Vagina (tissue), 2 donors: ENCODE results near the gene SIK2. TPM values are rescaled to one million over a fixed set of nuclear protein-coding genes. Genes with fewer than 3 reads are reported as not detected.
A peak's percentile ranks its signal among the peaks of the same experiment; 100 is the strongest.

Source experiments
- DNase-seq, 2 donors: peaks; one replicate each; pipeline ENCODE4 v3.0.0-alpha.2; 2017; ENCODE audit errors: extremely low spot score in 2 of 2
- H3K27ac ChIP-seq: fragments of 200-600 bp; sonication (generic); one replicate; pipeline ENCODE4 v1.5.1; 2019
- H3K27me3 ChIP-seq: fragments of 200-600 bp; sonication (generic); one replicate; pipeline ENCODE4 v1.5.1; 2019
- H3K36me3 ChIP-seq, 2 donors: fragments of 200-600 bp; sonication (generic); one replicate each; pipeline ENCODE4 v1.5.1; 2017 to 2019
- H3K4me1 ChIP-seq: fragments of 200-600 bp; sonication (generic); one replicate; pipeline ENCODE4 v1.5.1; 2019
- H3K4me3 ChIP-seq, 2 donors: fragments of 200-600 bp; sonication (generic); 1 replicate in 1 of 2; 2 replicates in 1 of 2; pipeline ENCODE4 v1.5.1; 2016 to 2019
- H3K9me3 ChIP-seq: fragments of 200-600 bp; sonication (generic); one replicate; pipeline ENCODE4 v1.5.1; 2019
- CTCF ChIP-seq, 3 experiments: fragments of 450-650 bp in 2 of 3; fragments of 200-600 bp in 1 of 3; sonication (generic) in 1 of 3; IDR thresholded peaks; one replicate each; pipeline ENCODE4 v1.5.1; 2017 to 2019; ENCODE audit warnings: antibody characterized with exemption in 3 of 3, mild to moderate bottlenecking in 2 of 3, moderate library complexity in 2 of 3
- POLR2A ChIP-seq, 2 donors: fragments of 450-650 bp; IDR thresholded peaks; one replicate each; pipeline ENCODE4 v1.6.1; 2017; ENCODE audit warnings: antibody characterized with exemption in 2 of 2, mild to moderate bottlenecking in 2 of 2, moderate library complexity in 2 of 2
- POLR2AphosphoS5 ChIP-seq, 2 donors: sonication (generic); formaldehyde crosslinking; IDR thresholded peaks; one replicate each; pipeline ENCODE4 v1.9.0; 2017; ENCODE audit warnings: antibody characterized with exemption in 2 of 2, mild to moderate bottlenecking in 2 of 2, low read depth in 1 of 2; ENCODE audit not compliant: insufficient read depth in 1 of 2
- intact Hi-C: fragments of 100-400 bp; cut with DNase I; formaldehyde crosslinking; loops from one replicate; pipeline ENCODE4 v1.15.1; 2023
- total RNA-seq: library from RNA; depleted of rRNA; stranded (reverse); fragments of >200 nt; gene quantifications from one replicate; pipeline ENCODE4 v1.2.3, GENCODE V29; 2016

SIK2 gene
- total RNA-seq, 1 donor from 2014 or later = 16.7 TPM

- Histone ChIP-seq H3K4me1 (no peaks in the 10 kb centered on the region), H3K27me3 (no peaks in the 10 kb centered on the region), H3K36me3 (no peaks in the 10 kb centered on the region), H3K27ac (no peak overlapping the region), H3K9me3 (no peaks in the 10 kb centered on the region), H3K4me3 (no peak overlapping the region)
- intact Hi-C loops = loop anchor here (5.0 kb wide), 1 partner anchor 67 kb away; no protein-coding TSS in a partner anchor
- no peak for DNase-seq
- no peak for TF ChIP-seq CTCF (IDR thresholded peaks at IDR 0.05)
- TF ChIP-seq POLR2AphosphoS5 (IDR thresholded peaks at IDR 0.05; ENCODE audit: insufficient read depth in 1 of 2, low read depth in 1 of 2) = no peak
- TF ChIP-seq POLR2A (IDR thresholded peaks at IDR 0.05) = no peak
Observed at GRCh38 chr11:111774955-111775710, 172.9 kb downstream of the SIK2 start.

DNA sequence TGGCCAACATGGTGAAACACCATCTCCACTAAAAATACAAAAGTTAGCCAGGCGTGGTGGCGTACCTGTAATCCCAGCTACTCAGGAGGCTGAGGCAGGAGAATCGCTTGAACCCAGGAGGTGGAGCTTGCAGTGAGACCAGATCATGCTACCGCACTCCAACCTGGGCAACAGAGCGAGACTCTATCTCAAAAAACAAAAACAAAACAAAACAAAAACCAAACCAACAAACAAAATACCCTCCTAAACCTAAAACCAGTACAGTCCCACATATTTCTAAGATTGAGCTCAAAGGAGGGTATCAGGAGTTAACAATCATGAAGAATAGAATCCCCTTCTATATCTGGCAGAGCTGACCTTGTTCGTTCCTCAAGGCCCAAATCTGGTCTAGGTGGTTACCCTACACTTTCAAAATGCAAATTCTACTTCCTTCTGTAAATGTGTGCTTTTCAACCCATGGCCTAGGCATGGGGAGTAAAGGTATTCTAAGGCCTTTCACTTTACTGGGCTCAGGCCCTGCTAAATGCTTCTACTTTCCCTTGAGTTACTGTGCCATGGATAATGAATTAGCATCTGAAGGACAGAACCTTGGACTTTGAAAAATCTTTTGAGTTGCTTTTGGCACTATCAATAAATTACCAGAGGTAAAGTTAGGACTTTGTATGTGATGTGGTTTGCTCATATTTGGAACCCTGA lies 174.3 kb downstream of the SIK2 start:
- Histone ChIP-seq H3K4me1 (no peaks in the 10 kb centered on the region), H3K27ac (no peak overlapping the region), H3K36me3 (no peaks in the 10 kb centered on the region), H3K9me3 (no peaks in the 10 kb centered on the region), H3K27me3 (no peaks in the 10 kb centered on the region), H3K4me3 (no peak overlapping the region)
- intact Hi-C loops = loop anchor here (2.0 to 5.0 kb wide), 2 partner anchors 66 to 180 kb away; no protein-coding TSS in a partner anchor
- no peak for DNase-seq
- no peak for TF ChIP-seq POLR2AphosphoS5 (IDR thresholded peaks at IDR 0.05; ENCODE audit: insufficient read depth in 1 of 2, low read depth in 1 of 2)
- no peak for TF ChIP-seq POLR2A (IDR thresholded peaks at IDR 0.05)
- TF ChIP-seq CTCF (IDR thresholded peaks at IDR 0.05) = no peak

DNA sequence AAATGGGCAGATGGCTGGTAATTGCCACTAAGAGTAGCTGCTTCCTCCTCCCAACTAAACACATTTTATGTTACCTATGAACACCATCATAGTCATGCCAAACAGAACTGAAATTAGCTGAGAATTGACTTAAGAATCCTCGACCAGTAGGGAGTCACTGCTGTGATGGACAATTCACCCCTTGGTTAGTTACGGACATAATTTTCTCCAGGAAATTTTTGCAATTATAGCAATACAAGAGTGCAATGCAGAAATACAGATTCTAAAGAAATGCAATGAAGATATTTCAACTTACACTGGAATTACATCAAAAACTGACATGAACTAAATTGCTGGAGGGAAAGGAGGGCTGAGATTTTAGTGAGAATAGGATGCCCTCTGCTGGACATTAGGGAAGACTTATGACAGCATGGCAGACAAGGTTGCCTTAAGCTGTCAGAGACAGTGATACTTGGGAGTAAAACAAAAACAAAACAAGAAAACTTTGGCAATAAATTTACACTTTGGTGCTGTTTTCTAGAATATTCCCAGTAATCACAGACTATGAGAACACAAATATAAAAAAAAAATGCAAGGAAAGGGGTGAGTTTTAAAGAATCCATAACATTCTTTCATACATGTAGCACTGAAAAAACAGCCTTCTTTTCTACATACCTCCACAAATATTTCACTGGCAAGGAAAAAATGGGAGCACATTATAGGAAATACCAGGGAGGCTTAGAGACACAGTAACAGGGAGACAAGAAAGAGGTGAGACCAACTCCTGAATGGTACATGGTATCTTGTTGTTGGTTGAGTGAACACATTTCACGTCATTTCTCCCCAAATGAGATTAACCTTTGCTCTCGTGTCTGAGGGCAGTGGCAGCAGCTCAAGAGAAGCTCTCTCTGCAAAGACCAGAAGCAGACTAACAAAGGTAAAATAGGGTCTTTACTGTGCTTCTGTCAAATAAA lies 175.1 kb downstream of the SIK2 start:
- H3K27ac ChIP-seq = no peak overlapping the region
- no peak for TF ChIP-seq POLR2A (IDR thresholded peaks at IDR 0.05)
- peak in 1 of 2 donors; percentile 71 for TF ChIP-seq POLR2AphosphoS5 (IDR thresholded peaks at IDR 0.05; ENCODE audit: insufficient read depth in 1 of 2, low read depth in 1 of 2)
- peak; percentile 51 to 90 (median 84) for TF ChIP-seq CTCF (IDR thresholded peaks at IDR 0.05)
- H3K4me1 ChIP-seq = no peaks in the 10 kb centered on the region
- H3K36me3 ChIP-seq = no peaks in the 10 kb centered on the region
- no peaks in the 10 kb centered on the region for H3K27me3 ChIP-seq
- intact Hi-C loops = loop anchor here (2.0 to 5.0 kb wide), 2 partner anchors 65 to 181 kb away; no protein-coding TSS in a partner anchor
- H3K9me3 ChIP-seq = no peaks in the 10 kb centered on the region
- DNase-seq = no peak
- no peak overlapping the region for H3K4me3 ChIP-seq

- Histone ChIP-seq H3K27ac (no peak overlapping the region), H3K4me3 (no peak overlapping the region), H3K27me3 (no peaks in the 10 kb centered on the region), H3K4me1 (no peaks in the 10 kb centered on the region), H3K9me3 (no peaks in the 10 kb centered on the region), H3K36me3 (no peaks in the 10 kb centered on the region)
- intact Hi-C loops = loop anchor here (5.0 kb wide), 1 partner anchor 64 kb away; no protein-coding TSS in a partner anchor
- DNase-seq = no peak
- TF ChIP-seq POLR2AphosphoS5 (IDR thresholded peaks at IDR 0.05; ENCODE audit: insufficient read depth in 1 of 2, low read depth in 1 of 2) (no peak), POLR2A (IDR thresholded peaks at IDR 0.05) (no peak), CTCF (IDR thresholded peaks at IDR 0.05) (no peak)
Observed at GRCh38 chr11:111778047-111778558, 175.9 kb downstream of the SIK2 start.
